HG03460 (cell line): ENCODE results near the gene ANKRD10.

Experiments used
- ATAC-seq: cut with Tn5 transposase; IDR thresholded peaks from one replicate; pipeline ENCODE4 v1.9.1; 2021; ENCODE audit not compliant: unreplicated experiment

Gene ANKRD10

GRCh38 chr13:110915874-110916206, 971 bp upstream of the ANKRD10 start:
- no peak for ATAC-seq

- ATAC-seq, result peak; percentile 32
These were observed 375 bp downstream of the ANKRD10 start for GRCh38 chr13:110914331-110915056.

- no peak for ATAC-seq
These were observed 863 bp downstream of the ANKRD10 start for GRCh38 chr13:110914081-110914330.

GRCh38 chr13:110913322-110914080, 1.4 kb downstream of the ANKRD10 start:
- ATAC-seq, result no peak

- no peak for ATAC-seq
These were observed 2.2 kb downstream of the ANKRD10 start for GRCh38 chr13:110912651-110913051.

GRCh38 chr13:110911880-110912279, 3.0 kb downstream of the ANKRD10 start:
- ATAC-seq, result no peak

GRCh38 chr13:110910013-110910890, 4.6 kb downstream of the ANKRD10 start:
- no peak for ATAC-seq

- no peak for ATAC-seq
These were observed 6.6 kb downstream of the ANKRD10 start for GRCh38 chr13:110907951-110908898.

- no peak for ATAC-seq
These were observed 7.6 kb downstream of the ANKRD10 start for GRCh38 chr13:110907301-110907700.

GRCh38 chr13:110904748-110905147, 10.1 kb downstream of the ANKRD10 start:
- ATAC-seq, result no peak

GRCh38 chr13:110902370-110902769, 12.5 kb downstream of the ANKRD10 start:
- ATAC-seq, result no peak

GRCh38 chr13:110897521-110897920, 17.3 kb downstream of the ANKRD10 start:
- ATAC-seq, result no peak

GRCh38 chr13:110897014-110897413, 17.9 kb downstream of the ANKRD10 start:
- ATAC-seq, result no peak

GRCh38 chr13:110894086-110894485, 20.8 kb downstream of the ANKRD10 start:
- ATAC-seq, result no peak

- no peak for ATAC-seq
These were observed 21.3 kb downstream of the ANKRD10 start for GRCh38 chr13:110893571-110893970.

- no peak for ATAC-seq
These were observed 24.3 kb downstream of the ANKRD10 start for GRCh38 chr13:110890279-110891165.

GRCh38 chr13:110888390-110888789, 26.5 kb downstream of the ANKRD10 start:
- ATAC-seq, result no peak

- ATAC-seq, result no peak
These were observed 27.1 kb downstream of the ANKRD10 start for GRCh38 chr13:110887597-110888333.
